ENCODE data around the gene DOCK9.

Gene DOCK9

DNA sequence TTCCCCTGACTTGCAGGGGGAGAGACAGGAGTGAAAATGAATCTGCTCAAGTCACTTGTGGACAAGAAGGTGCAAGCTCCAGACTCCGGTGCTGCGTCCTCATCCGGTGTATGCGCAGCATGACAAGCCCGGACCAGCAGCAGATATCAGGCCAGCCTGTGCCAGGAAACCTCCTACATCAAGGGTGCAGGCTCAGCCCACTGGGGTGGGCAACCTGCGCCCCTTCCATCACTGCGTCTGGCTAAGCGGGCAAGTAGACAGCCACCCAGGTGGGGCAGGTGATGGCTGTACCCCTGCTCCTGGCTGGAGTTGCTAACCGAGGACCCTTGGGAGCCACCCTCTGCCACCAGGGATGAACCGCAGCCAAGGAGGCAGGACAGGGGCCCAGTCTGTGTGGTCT is 192.5 kb downstream of the DOCK9 start:
- no peak for DNase-seq

GRCh38 chr13:98784666-98785065 is 193.2 kb downstream of the DOCK9 start:
- DNase-seq, result no peak

DNA sequence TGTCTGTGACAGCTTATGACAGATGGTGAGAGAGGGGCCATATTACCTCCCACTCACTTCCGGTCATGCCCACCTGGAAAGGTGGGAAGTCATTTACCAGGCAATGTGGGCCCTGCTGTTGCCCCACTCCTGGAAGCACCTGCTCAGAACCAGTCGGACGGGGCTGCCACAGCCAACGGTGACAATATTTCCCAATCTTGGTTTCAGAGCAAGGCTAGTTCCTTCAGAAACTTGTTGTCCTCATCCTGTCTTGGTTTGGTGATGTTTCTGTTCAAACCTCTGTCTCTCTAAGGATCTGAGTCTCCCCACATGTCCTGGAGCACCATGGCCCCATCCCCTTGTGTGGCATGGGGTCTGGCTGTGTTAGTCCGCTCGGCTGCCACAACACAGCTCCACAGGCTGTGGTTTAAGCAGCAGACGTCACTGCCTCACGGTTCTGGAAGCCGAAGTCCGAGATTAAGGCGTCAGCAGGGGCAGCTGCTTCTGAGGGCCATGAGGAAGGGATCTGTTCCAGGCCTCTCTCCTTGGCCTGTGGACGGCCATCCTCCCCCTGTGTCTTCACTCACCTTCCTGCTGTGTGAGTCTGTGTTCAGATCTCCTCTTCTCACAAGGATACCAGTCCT is 193.9 kb downstream of the DOCK9 start:
- DNase-seq, result no peak

GRCh38 chr13:98782654-98783053 is 195.2 kb downstream of the DOCK9 start:
- DNase-seq, result no peak

DNA sequence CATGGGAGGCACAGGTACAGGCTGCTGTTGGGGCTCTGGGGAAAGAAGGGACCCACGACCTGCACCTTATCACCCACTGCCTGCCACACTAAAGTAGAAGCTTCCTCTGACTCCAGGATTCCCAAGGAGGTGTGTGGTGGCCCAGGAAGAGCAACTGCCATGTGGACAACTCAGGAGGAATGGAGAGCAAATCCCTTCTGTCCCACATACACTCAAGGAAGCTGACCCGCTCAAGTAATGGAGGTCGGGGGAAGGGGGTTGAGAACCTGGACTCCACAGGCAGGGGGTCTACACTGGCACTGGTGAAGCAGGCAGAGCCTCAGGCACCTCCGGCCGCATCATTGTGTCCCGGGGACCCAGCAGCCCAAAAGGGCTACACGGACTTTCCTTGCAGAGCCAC is 196.0 kb downstream of the DOCK9 start:
- no peak for DNase-seq

DNA sequence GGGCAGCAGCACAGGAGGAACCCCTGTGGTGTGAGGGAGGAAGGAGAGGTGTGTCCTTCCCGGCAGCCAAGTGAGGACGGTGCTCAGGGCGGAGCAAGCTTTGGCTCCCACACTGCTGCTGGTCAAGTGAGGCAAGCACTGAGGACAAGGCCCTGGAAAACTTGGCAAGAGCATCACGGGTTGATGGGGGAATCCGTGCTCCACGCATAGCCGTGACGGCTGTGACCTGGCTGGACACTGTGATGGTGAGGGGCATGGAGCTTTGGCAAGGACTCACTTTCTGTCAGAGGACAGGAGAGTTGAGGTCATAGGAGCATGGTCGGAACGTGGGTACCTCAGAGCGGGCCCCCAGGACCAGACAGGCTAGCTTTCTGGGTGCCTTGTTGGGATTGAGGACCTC is 196.4 kb downstream of the DOCK9 start:
- no peak for DNase-seq

DNA sequence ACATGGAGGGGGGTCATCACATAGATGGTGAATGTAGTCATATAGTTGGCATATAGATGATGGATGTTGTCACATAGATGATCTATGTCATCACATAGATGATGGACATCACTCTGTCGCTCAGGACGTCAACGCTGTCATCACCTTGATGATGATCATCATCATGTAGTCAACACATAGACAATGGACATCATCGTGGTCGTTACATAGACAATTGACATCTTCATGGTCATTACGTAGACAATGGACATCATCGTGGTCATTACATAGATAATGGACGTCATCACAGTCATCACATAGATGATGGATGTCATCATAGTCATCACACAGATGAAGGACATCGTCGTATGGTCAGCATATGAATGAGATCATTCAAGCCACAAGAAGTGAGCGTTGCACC is 196.8 kb downstream of the DOCK9 start:
- DNase-seq, result peak; percentile 29

- peak; percentile 26 for DNase-seq
Measured at GRCh38 chr13:98780451-98780850, 197.4 kb downstream of the DOCK9 start.

DNA sequence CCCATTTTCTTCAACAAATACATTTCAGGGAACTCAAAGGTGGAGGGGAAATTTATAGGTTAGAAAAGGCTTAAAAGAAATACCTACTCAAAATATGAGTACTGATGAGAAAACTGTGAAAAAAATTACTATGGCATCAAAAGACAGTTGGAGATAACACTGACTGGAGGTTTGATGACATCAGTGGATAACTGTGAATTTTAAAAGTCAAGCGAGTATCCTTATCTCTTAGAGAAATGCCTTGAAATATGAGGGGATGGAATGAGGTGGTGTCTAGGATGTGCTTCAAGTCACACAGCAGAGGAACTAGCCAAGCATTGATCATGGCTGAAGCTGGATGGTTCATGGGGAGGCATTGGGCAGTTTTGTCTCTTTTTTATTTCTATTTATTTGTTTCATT is 198.2 kb downstream of the DOCK9 start:
- no peak for DNase-seq

- no peak for DNase-seq
Measured at GRCh38 chr13:98778749-98779148, 199.1 kb downstream of the DOCK9 start.

DNA sequence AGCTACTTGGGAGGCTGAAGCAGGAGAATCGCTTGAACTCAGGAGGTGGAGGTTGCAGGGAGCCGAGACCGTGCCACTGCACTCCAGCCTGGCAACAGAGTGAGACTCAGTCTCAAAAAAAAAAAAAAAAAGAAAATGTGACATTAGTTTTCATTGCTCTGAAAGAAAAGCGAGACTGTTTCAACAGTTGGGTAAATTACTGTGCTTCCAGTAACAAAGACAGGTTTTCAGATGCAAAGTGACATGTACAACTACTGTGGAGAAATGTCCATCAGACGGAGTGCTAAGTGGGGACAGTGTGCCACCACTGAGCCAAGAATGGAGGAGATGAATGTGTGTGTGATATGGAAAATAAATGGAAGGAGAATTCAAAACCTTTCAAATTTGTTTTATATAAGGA is 201.2 kb downstream of the DOCK9 start:
- DNase-seq, result no peak

DNA sequence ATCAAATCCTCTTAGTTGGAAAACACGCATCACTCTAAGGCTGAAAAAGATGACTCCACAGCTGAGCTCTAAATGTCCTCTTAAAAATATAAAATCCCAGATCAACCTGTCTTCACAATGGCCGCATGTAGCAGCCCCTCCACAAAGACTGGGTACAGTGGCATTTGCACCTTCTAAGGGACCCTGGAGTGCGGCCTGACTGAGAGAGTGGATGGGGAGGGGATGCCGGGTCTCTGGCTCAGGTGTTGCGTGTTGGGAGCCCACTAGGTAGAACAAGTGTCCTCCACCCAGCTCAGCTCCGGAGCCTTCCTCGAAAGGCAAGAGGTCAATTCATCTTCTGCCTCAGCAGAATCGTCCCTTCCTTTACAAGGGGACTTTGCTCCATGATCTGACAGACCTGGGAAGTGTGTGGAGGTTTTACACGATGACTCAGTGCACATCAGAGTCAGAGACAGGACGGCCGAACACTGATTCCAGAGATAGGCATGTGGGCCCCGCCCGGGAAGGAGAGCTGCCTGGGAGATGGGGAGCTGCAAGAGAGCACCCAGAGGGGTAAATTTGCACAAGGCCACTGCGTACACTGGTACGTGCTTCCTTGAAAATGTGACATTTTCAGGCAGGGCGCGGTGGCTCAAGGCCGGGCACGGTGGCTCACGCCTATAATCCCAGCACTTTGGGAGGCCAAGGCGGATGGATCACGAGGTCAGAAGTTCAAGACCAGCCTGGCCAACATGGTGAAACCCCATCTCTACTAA is 201.8 kb downstream of the DOCK9 start:
- DNase-seq, result peak; percentile 83

DNA sequence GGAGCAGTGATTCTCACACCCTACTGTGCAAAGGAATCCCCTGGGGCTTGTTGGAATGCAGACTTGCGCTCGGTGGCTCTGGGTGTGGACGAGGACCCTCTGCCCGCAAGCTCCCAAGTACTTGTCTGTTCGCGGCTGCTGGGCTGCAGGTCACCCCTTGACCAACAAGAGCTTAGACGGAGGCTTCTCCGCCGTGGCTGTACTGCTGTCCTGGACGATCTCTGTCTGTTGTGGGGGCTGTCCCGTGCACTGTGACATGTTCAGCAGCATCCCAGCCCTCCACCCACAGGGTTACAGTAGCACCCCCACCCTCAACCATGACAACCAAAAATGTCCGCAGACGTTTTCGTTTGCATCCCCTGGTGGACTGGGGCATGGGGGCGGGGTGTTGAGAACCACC is 202.5 kb downstream of the DOCK9 start:
- DNase-seq, result no peak

DNA sequence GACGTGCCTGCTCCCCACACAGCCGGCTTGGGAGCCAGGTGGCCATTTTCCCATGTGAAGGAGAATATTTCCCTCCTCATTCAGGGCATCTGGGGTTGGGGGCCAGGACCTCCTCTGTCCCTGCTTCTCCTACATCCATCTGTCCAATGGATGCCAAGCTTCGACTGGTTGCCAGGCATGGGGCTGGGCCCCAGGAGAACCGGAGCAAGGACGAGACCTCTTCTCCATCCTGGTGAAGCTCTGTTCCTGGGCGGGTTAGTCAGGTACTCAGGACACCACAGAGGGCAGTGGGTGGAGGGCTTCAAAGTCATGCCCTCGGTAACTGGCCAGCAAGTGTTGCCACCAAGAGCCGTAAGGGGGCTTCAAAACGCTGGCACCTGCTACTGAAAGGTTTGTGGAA is 203.1 kb downstream of the DOCK9 start:
- DNase-seq, result no peak

DNA sequence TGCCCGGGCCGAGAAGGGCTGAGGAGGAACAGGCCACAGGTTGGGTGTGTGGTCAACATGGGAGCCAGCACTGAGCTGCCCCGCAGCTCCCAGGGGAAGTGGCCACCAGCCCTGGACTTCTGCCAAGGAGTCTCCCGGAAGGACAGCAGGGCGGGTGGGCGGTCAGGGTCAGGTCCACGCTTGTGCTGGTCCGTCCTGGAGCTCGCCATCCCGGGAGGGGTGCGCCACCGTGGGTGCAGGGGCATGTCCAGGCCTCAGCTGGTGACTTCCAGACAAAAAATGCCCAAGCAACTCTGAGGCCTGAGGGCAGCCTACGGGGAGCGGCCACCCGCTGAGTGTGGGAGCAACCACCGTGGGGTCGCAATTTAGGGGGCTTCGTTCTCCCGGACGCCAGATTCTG is 203.9 kb downstream of the DOCK9 start:
- no peak for DNase-seq

- DNase-seq, result no peak
Measured at GRCh38 chr13:98772794-98773452, 204.9 kb downstream of the DOCK9 start.

DNA sequence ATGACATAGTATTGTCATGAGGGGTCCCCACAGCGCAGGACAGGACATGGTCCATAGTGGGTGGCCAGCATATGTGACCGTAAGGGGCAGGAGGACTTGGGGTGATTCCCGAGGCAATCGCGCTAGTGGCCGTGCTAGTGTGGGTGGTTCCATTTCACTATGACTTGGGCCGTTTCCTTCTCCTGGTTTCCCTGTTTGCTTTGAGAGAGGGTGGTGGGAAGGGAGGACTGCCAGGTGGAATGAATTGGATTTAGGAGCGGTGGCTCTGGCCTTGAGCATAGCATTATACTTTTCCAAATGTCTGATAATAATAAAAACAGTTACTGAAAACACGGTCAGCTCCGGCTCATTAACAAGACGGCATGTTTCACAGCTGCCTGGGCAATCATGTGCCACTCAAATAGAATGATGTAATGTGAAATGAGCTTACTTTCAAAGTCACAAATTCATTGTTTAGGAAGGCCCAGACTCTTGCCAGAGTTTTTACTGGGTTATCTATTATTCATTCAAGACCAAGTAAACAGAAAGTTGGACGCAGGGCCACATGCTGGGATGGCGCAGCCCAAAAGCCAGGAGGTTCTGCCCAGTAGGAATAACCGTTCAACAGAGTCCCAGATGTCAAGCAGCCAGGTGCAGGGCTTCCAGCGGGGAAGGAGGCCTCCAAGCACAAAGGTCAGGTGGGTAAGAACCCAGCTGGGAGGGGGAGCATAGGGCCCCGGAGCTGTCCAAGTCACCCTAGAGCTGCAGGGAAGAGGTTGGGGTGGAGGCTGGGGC is 205.8 kb downstream of the DOCK9 start:
- no peak for DNase-seq

- no peak for DNase-seq
Measured at GRCh38 chr13:98769736-98770135, 208.1 kb downstream of the DOCK9 start.

GRCh38 chr13:98768522-98768921 is 209.3 kb downstream of the DOCK9 start:
- DNase-seq, result no peak

GRCh38 chr13:98766697-98767096 is 211.2 kb downstream of the DOCK9 start:
- DNase-seq, result no peak

- DNase-seq, result no peak
Measured at GRCh38 chr13:98765996-98766519, 211.8 kb downstream of the DOCK9 start.

GRCh38 chr13:98761986-98762616 is 215.8 kb downstream of the DOCK9 start:
- DNase-seq, result no peak
